ENCODE results near the gene MAP2K7.

MAP2K7 gene

GRCh38 chr19:7898967-7899366 is 4.7 kb upstream of the MAP2K7 start:
- TF ChIP-seq, protein P1, sequence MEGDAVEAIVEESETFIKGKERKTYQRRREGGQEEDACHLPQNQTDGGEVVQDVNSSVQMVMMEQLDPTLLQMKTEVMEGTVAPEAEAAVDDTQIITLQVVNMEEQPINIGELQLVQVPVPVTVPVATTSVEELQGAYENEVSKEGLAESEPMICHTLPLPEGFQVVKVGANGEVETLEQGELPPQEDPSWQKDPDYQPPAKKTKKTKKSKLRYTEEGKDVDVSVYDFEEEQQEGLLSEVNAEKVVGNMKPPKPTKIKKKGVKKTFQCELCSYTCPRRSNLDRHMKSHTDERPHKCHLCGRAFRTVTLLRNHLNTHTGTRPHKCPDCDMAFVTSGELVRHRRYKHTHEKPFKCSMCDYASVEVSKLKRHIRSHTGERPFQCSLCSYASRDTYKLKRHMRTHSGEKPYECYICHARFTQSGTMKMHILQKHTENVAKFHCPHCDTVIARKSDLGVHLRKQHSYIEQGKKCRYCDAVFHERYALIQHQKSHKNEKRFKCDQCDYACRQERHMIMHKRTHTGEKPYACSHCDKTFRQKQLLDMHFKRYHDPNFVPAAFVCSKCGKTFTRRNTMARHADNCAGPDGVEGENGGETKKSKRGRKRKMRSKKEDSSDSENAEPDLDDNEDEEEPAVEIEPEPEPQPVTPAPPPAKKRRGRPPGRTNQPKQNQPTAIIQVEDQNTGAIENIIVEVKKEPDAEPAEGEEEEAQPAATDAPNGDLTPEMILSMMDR (IDR thresholded peaks at IDR 0.05): no peak

DNA sequence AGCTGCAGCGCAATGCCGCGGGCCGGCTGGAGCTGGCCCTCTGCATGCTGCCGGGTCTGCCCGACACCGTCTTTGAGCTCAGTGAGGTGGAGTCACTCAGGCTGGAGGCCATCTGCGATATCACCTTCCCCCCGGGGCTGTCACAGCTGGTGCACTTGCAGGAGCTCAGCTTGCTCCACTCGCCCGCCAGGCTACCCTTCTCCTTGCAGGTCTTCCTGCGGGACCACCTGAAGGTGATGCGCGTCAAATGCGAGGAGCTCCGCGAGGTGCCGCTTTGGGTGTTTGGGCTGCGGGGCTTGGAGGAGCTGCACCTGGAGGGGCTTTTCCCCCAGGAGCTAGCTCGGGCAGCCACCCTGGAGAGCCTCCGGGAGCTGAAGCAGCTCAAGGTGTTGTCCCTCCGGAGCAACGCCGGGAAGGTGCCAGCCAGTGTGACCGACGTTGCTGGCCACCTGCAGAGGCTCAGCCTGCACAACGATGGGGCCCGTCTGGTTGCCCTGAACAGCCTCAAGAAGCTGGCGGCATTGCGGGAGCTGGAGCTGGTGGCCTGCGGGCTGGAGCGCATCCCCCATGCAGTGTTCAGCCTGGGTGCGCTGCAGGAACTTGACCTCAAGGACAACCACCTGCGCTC is 3.8 kb upstream of the MAP2K7 start:
- TF ChIP-seq, protein P1 (IDR thresholded peaks at IDR 0.05): no peak

DNA sequence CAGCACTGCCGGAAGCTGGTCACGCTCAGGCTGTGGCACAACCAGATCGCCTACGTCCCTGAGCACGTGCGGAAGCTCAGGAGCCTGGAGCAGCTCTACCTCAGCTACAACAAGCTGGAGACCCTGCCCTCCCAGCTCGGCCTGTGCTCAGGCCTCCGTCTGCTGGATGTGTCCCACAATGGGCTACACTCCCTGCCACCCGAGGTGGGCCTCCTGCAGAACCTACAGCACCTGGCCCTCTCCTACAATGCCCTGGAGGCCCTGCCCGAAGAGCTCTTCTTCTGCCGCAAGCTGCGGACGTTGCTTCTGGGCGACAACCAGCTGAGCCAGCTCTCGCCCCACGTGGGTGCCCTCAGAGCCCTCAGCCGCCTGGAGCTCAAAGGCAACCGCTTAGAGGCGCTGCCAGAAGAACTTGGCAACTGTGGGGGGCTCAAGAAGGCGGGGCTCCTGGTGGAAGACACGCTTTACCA is 3.2 kb upstream of the MAP2K7 start:
- TF ChIP-seq, protein P1 (IDR thresholded peaks at IDR 0.05): no peak

GRCh38 chr19:7900931-7901330 is 2.7 kb upstream of the MAP2K7 start:
- TF ChIP-seq, protein P1 (IDR thresholded peaks at IDR 0.05): no peak

DNA sequence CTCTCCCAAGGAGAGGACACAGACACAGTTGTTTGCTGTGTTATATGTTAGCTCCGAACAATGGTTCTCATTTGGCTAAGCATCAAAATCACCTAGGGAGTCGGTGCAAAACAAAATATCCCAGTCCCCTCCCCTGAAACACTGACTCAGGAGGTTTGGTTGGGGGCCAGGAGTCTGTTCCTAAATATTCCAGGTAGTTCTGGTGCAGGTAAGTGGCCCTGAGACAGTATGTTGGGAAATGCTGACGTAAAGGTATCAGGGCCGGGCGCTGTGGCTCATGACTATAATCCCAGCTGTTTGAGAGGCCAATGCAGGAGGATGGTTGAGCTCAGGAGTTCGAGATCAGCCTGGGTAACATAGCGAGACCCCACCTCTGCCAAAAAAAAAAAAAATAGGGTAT is 2.3 kb upstream of the MAP2K7 start:
- TF ChIP-seq, protein P1 (IDR thresholded peaks at IDR 0.05): no peak

DNA sequence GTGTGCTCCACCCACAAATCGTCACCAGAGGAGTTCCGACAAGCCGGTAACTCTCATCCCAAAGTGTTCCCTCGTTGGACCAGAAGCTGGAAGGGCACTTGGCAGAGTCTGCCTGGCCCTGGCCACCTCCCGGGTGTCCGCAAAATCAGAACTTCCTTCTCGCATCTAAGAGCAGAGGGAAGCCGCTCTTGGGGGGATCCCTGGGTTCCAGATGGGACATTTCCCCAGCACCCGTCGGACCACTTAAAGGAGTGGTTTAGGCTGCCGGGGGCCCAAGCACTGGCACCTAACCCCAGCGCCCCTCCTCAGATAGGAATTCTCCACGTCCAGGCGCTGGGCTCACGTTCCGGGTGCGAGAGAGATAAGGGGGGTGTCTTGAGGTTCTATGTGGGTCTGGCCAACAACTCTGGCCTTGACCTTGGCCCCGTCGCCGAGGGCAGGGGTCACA is 857 bp upstream of the MAP2K7 start:
- TF ChIP-seq, protein P1 (IDR thresholded peaks at IDR 0.05): no peak

DNA sequence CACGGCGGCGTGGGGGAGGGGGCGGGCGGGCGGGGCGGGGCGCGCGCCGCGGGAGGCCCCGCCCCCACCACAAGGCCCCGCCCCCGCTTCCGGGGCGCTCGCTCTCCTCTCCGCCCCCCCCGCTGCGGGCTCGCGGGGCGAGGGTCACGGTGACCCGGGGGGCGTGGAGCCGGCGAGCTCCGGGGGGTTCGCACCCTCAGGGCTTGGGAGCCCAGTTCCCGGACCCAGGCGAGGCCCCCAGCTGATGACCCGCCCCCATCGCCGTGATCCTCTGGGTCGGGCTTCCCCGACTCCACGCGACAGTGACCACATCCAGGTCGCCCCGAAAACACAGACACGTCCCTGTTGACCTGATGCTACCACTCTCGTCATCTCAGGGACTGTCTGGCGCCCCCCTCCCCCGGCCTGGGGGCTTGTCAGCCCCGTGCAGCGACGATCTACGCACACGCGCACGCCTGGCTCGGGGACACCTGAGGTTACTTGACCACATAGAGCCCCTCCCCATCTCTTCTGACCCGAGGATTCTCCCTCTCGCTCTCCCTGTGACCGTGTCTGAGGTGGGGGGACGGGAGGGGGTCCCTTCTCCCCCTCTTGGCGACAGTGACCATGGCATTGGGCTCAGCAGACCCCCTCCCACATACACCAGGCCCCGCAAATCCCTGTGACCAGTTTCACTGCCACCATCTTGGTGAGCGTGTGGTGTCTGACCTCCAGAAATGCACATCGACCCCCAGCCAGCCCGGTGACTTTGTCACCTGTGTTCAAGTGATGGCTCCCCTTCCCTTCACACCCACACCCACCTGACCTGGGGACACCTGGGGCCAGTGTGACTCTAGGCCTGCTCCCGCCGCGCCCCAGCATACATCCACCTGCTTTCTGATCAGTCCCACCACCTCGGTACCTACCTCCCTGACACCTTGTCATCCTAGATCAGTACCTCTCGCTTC is 670 bp downstream of the MAP2K7 start:
- TF ChIP-seq, protein P1 (IDR thresholded peaks at IDR 0.05): no peak

Data from LNCAP (cell line).